Natural killer cell (primary cell): ENCODE measurements around the gene POLR3A. TPM values are rescaled to one million over a fixed set of nuclear protein-coding genes. Genes with fewer than 3 reads are reported as not detected.
A peak's percentile ranks its signal among the peaks of the same experiment; 100 is the strongest.

Experiments used
- ATAC-seq, 3 donors: fragments of 150-1000 bp in 2 of 3; fragments of 200-7000 bp in 1 of 3; cut with Tn5 transposase; 1 replicate in 1 of 3; 2 replicates in 2 of 3; pipeline ENCODE4 v1.10.0; 2021; ENCODE audit warnings: mild to moderate bottlenecking in 2 of 3, moderate library complexity in 2 of 3
- DNase-seq, 2 donors: peaks; one replicate each; pipeline versions ENCODE4 v3.0.0 to v3.0.0-alpha.2; 2013 to 2021; ENCODE audit warnings: mixed read lengths in 1 of 2
- H3K27ac ChIP-seq: one replicate; pipeline ENCODE4 v1.5.1; 2013; ENCODE audit warnings: mild to moderate bottlenecking, low read length
- H3K27me3 ChIP-seq: one replicate; pipeline ENCODE4 v1.6.1; 2013; ENCODE audit warnings: low read length; ENCODE audit not compliant: control insufficient read depth, insufficient read depth
- H3K36me3 ChIP-seq: one replicate; pipeline ENCODE4 v1.6.1; 2013; ENCODE audit warnings: low read length; ENCODE audit not compliant: control insufficient read depth, insufficient read depth
- H3K4me1 ChIP-seq: one replicate; pipeline ENCODE4 v1.6.1; 2013; ENCODE audit warnings: low read length; ENCODE audit not compliant: control insufficient read depth, insufficient read depth
- H3K4me3 ChIP-seq: one replicate; pipeline ENCODE4 v1.5.1; 2013; ENCODE audit warnings: low read length
- H3K9me3 ChIP-seq: one replicate; pipeline ENCODE4 v1.6.1; 2013; ENCODE audit warnings: low read length; ENCODE audit not compliant: control insufficient read depth, insufficient read depth
- H3K27ac Mint-ChIP-seq, 2 donors: one replicate each; pipeline ENCODE4 v1.8.0; 2022; ENCODE audit warnings: mild to moderate bottlenecking in 2 of 2, mixed read lengths in 2 of 2, moderate library complexity in 1 of 2
- H3K27me3 Mint-ChIP-seq, 2 donors: one replicate each; pipeline ENCODE4 v1.8.0; 2022; ENCODE audit warnings: low read depth in 2 of 2, mixed read lengths in 2 of 2
- H3K36me3 Mint-ChIP-seq: one replicate; pipeline ENCODE4 v1.8.0; 2022; ENCODE audit warnings: mixed read lengths
- H3K4me1 Mint-ChIP-seq, 2 donors: one replicate each; pipeline ENCODE4 v1.8.0; 2022; ENCODE audit warnings: mixed read lengths in 2 of 2
- H3K4me3 Mint-ChIP-seq: one replicate; pipeline ENCODE4 v1.8.0; 2022; ENCODE audit warnings: mild to moderate bottlenecking, moderate library complexity, mixed read lengths
- H3K9me3 Mint-ChIP-seq, 2 donors: one replicate each; pipeline ENCODE4 v1.8.0; 2022; ENCODE audit warnings: mixed read lengths in 2 of 2
- CTCF ChIP-seq: fragments of 200-600 bp; IDR thresholded peaks from one replicate; pipeline ENCODE4 v1.8.0; 2022; ENCODE audit warnings: antibody characterized with exemption
- WGBS: methylation state at CpG from one replicate; pipeline ENCODE4 v1.1.7; 2013; ENCODE audit warnings: missing lambda C conversion rate; ENCODE audit not compliant: insufficient coverage; 5-methylcytosine and 5-hydroxymethylcytosine counted together
- intact Hi-C: fragments of 100-400 bp; cut with micrococcal nuclease; formaldehyde crosslinking; loops from one replicate; pipeline ENCODE4 v1.14.2; 2022
- total RNA-seq, 4 donors: library from RNA; stranded (reverse); fragments of 120-200 nt in 1 of 4; gene quantifications; one replicate each; pipeline versions ENCODE4 v1.2.3 to v1.2.4, GENCODE V29; 2013 to 2022

The POLR3A gene
- total RNA-seq, 3 donors from 2014 or later (not counting 1 experiment from before 2014, with no cell fraction given) = 15.6 to 21.0 (median 17.9) TPM

DNA sequence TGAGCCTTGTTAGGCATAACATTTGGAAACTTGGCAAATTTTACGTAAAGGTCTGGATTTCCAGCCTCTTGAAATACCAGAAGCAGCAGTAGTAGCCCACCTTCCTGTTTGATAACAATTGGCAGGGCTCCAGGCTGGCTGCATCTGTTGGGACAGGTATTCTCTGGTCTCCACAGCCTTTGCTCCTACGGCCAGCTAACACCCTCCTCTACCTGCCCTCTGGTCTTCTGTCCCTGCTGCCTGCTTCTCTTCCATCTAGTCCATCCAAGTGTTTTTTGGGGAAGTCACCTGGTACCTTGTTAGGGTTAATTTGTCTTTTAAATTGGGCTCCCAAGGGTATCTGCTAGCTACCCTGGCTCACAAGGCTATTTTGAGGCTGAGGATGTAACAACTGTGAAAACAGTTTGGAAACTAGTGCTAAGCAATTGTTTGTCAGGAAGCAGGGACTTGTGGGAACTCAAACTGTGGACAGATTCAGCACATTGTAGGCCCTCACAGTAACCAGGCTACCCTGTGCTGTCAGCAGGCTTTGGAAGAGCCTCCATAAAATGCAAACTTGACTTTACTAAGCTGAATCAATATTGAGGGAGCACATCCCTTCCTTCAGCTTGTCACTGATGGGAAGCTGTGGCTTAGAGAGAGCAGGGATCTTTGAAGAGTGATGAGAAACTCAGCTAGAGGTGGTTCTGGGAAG lies 12.9 kb upstream of the POLR3A start:
- Mint-ChIP-seq H3K4me3 (no peak overlapping the region), H3K9me3 (no peaks in the 10 kb centered on the region), H3K36me3 (peaks cover 11% of the 10 kb centered on the region), H3K27ac (peak overlapping the region; percentile 22 to 55), H3K4me1 (peaks cover 41 to 44% of the 10 kb centered on the region in 2 donors), H3K27me3 (no peaks in the 10 kb centered on the region)
- H3K27ac ChIP-seq = no peak overlapping the region
- no peak for TF ChIP-seq CTCF
- no peaks in the 10 kb centered on the region for H3K9me3 ChIP-seq
- no peak overlapping the region for H3K4me3 ChIP-seq
- ATAC-seq (no peak), DNase-seq (no peak)
- H3K36me3 ChIP-seq = peaks cover 54% of the 10 kb centered on the region
- H3K4me1 ChIP-seq = peaks cover 3% of the 10 kb centered on the region
- intact Hi-C loops = loop anchor here (10.0 kb wide), 1 partner anchor 393 kb away; no protein-coding TSS in a partner anchor
- WGBS = 96% methylated on average over 2 of the region's 2 CpGs
- no peaks in the 10 kb centered on the region for H3K27me3 ChIP-seq

DNA sequence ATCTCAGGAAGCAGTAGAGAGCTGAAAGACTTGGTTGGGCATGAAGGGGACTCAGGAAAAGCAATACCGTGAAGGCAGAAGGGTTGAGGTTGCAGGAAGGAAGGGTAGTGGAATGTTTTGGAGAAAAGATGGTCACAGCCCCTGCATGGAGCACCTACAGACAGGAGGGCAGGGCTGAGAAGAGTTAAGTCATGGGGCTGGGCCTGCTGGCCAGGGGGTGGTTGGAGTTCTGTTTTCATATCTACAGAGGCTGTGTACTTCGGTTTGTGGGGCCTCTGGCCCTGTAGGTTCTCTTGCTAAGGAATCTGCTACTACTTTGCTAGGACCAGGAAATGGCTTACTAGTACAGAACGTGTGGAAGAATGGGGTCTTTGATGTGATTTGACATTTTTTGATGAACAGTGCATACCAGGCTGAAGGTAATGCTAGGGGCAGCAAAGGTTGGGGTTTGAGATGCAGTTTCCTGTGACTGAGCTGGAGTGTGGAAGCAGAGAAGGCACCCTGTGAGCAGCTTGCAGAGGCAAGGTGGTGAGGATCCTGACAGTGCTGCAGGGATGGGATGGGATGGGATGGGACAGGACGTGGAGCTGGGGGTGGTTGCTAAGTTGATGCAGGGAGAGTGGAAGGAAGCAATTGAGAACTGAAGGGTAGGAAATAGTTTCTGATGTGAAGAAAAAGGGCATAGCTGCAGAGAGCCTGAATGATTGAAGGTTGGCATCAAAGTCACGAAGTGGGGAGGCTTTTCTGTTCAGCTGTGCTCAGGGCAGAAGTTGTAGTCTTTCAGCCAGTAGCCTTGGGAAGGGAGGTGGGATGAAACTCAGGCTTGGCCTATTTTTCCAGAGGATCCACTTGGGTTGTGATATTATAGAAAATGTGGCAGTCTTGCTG lies 12.1 kb upstream of the POLR3A start:
- Histone ChIP-seq H3K9me3 (no peaks in the 10 kb centered on the region), H3K4me1 (peaks cover 4% of the 10 kb centered on the region), H3K27me3 (no peaks in the 10 kb centered on the region), H3K27ac (no peak overlapping the region), H3K4me3 (no peak overlapping the region), H3K36me3 (peaks cover 61% of the 10 kb centered on the region)
- intact Hi-C loops = loop anchor here (10.0 kb wide), 1 partner anchor 393 kb away; no protein-coding TSS in a partner anchor
- TF ChIP-seq CTCF = no peak
- Mint-ChIP-seq H3K36me3 (peaks cover 11% of the 10 kb centered on the region), H3K4me1 (peaks cover 48 to 50% of the 10 kb centered on the region in 2 donors), H3K27ac (peak overlapping the region; percentile 22 to 55), H3K9me3 (no peaks in the 10 kb centered on the region), H3K4me3 (no peak overlapping the region), H3K27me3 (no peaks in the 10 kb centered on the region)
- no peak for DNase-seq
- WGBS = 81% methylated on average over 5 of the region's 5 CpGs
- ATAC-seq = no peak

DNA sequence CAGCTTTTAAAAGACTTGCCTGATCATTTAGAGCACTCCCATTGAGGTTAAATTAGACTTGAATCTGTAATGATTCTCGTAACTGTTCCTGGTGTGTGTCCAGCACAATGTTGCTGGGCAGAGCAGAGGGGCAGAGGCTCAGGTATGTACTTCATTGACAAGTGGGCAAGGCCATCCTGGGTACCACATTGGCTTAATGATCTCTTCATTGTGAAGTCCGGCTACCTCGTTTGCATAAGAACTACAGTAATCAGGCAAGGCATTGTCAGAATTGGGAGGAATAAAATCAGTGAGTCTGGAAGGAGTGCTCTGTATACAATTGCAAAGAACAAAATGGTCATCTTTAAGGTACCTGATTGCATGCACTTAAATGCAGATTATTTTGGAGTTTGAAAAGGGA lies 10.4 kb upstream of the POLR3A start:
- ATAC-seq = no peak
- DNase-seq = no peak
- no peaks in the 10 kb centered on the region for H3K9me3 ChIP-seq
- no peak for TF ChIP-seq CTCF
- H3K4me1 ChIP-seq = peaks cover 9% of the 10 kb centered on the region
- intact Hi-C loops = loop anchor here (10.0 kb wide), 1 partner anchor 395 kb away; no protein-coding TSS in a partner anchor
- no peaks in the 10 kb centered on the region for H3K27me3 ChIP-seq
- H3K36me3 ChIP-seq = peaks cover 76% of the 10 kb centered on the region
- Mint-ChIP-seq H3K27ac (peak overlapping the region in 1 of 2 donors; percentile 18), H3K27me3 (no peaks in the 10 kb centered on the region), H3K4me1 (peaks cover 63 to 64% of the 10 kb centered on the region in 2 donors), H3K9me3 (no peaks in the 10 kb centered on the region), H3K4me3 (no peak overlapping the region), H3K36me3 (peaks cover 18% of the 10 kb centered on the region)
- H3K4me3 ChIP-seq = no peak overlapping the region
- H3K27ac ChIP-seq = no peak overlapping the region
- WGBS = 94% methylated on average over 3 of the region's 3 CpGs
